OCI-LY7 (cell line): ENCODE data around the gene ALOX5. TPM values are rescaled to one million over a fixed set of nuclear protein-coding genes. Genes with fewer than 3 reads are reported as not detected.
A peak's percentile ranks its signal among the peaks of the same experiment; 100 is the strongest.

ENCODE experiments used
- BruUV-seq: library from RNA; stranded (reverse); fragments of 400-500 nt; replicated peaks from 2 replicates; lab custom pipeline; 2021; lab: Mats Ljungman, UMichigan
- CTCF ChIA-PET: fragments of 300-600 bp; sonication (Branson Sonifier 250); formaldehyde crosslinking; loops from one replicate; lab custom pipeline; 2022; ENCODE audit warnings: antibody characterized with exemption; ENCODE audit not compliant: unreplicated experiment; lab: Charles Lee
- POLR2A ChIA-PET: fragments of 300-600 bp; sonication (Branson Sonifier 250); formaldehyde crosslinking; loops from one replicate; lab custom pipeline; 2022; ENCODE audit warnings: antibody characterized with exemption; lab: Charles Lee
- DNase-seq: peaks from one replicate; pipeline ENCODE4 v3.0.0-alpha.2; 2015; ENCODE audit warnings: low spot score
- H2AFZ ChIP-seq: fragments of 200-600 bp; sonication (generic), shearing (Covaris generic); 2 replicates; pipeline ENCODE4 v1.6.1; 2014; ENCODE audit warnings: mild to moderate bottlenecking, antibody characterized with exemption, low read length, moderate library complexity
- H3K27ac ChIP-seq: fragments of 200-600 bp; sonication (generic); 2 replicates; pipeline ENCODE4 v1.5.1; 2014; ENCODE audit warnings: mixed run types, low read depth, mild to moderate bottlenecking, moderate library complexity, low read length, inconsistent platforms; ENCODE audit not compliant: poor library complexity, severe bottlenecking
- H3K36me3 ChIP-seq: fragments of 200-600 bp; sonication (generic); 2 replicates; pipeline ENCODE4 v1.6.1; 2014; ENCODE audit warnings: mild to moderate bottlenecking, antibody characterized with exemption, low read length, moderate library complexity, mixed read lengths; ENCODE audit not compliant: insufficient read depth
- H3K4me1 ChIP-seq: fragments of 200-600 bp; sonication (generic); 2 replicates; pipeline ENCODE4 v1.5.1; 2014; ENCODE audit warnings: mild to moderate bottlenecking, low read length; ENCODE audit not compliant: insufficient read depth, poor library complexity, severe bottlenecking
- H3K4me2 ChIP-seq: fragments of 200-600 bp; sonication (generic); 2 replicates; pipeline ENCODE4 v1.6.1; 2014; ENCODE audit warnings: mild to moderate bottlenecking, low read length
- H3K4me3 ChIP-seq: fragments of 200-600 bp; sonication (generic); 2 replicates; pipeline ENCODE4 v1.5.1; 2014; ENCODE audit warnings: mild to moderate bottlenecking, low read depth, low read length; ENCODE audit not compliant: poor library complexity, severe bottlenecking
- H3K79me2 ChIP-seq: fragments of 200-600 bp; sonication (generic); 2 replicates; pipeline ENCODE4 v1.6.1; 2016; ENCODE audit warnings: low read depth, mild to moderate bottlenecking, low read length, moderate library complexity, mixed read lengths; ENCODE audit not compliant: insufficient read depth
- H3K9me2 ChIP-seq: fragments of 200-600 bp; sonication (generic); 2 replicates; pipeline ENCODE4 v1.6.1; 2016; ENCODE audit warnings: mild to moderate bottlenecking, low read length, mixed read lengths; ENCODE audit not compliant: insufficient read depth
- H3K9me3 ChIP-seq: fragments of 200-600 bp; sonication (generic); 2 replicates; pipeline ENCODE4 v1.6.1; 2014; ENCODE audit warnings: mild to moderate bottlenecking, mixed run types, low read length, mixed read lengths
- H4K20me1 ChIP-seq: fragments of 200-600 bp; sonication (generic); 2 replicates; pipeline ENCODE4 v1.6.1; 2014; ENCODE audit warnings: mild to moderate bottlenecking, antibody characterized with exemption, low read length, moderate library complexity, mixed read lengths; ENCODE audit not compliant: insufficient read depth
- CTCF ChIP-seq: fragments of 200-600 bp; sonication (generic); conservative IDR thresholded peaks from 2 replicates; pipeline ENCODE4 v1.5.1; 2014; ENCODE audit warnings: mild to moderate bottlenecking, antibody characterized with exemption, low read length, moderate library complexity, mixed read lengths
- EZH2phosphoT487 ChIP-seq: fragments of 200-600 bp; sonication (generic); IDR thresholded peaks from 2 replicates; pipeline ENCODE4 v1.6.1; 2018; ENCODE audit warnings: low read depth, borderline replicate concordance, mild to moderate bottlenecking, mixed run types, antibody characterized with exemption, low read length, moderate library complexity, mixed read lengths
- intact Hi-C: fragments of 100-400 bp; cut with micrococcal nuclease; formaldehyde crosslinking; loops from one replicate; pipeline ENCODE4 v1.10.0; 2022; ENCODE audit not compliant: unreplicated experiment
- total RNA-seq, 2 experiments: library from RNA; depleted of rRNA in 1 of 2; stranded (reverse); fragments of >200 nt in 1 of 2; shearing (Covaris generic) in 1 of 2; gene quantifications; 2 replicates each; pipeline ENCODE4 v1.2.3, GENCODE V29; 2014 to 2022

ALOX5 gene
- total RNA-seq, 2 experiments from 2014 or later: 139 to 164 TPM

- Histone ChIP-seq H3K4me2 (peak overlapping the region; percentile 61), H3K4me3 (peak overlapping the region; percentile 4), H4K20me1 (peaks cover 10% of the 10 kb centered on the region; the same call in 1 of the 2 replicates), H3K9me3 (no peaks in the 10 kb centered on the region), H3K27ac (peak overlapping the region; percentile 2), H2AFZ (no peak overlapping the region), H3K36me3 (peaks cover 86% of the 10 kb centered on the region), H3K4me1 (peaks cover 34% of the 10 kb centered on the region), H3K9me2 (no peaks in the 10 kb centered on the region), H3K79me2 (0 out of 2 replicates have a peak, but pooled peaks cover 5% of the 10 kb centered on the region)
- BruUV-seq: no TSS peak
- TF ChIP-seq CTCF (no peak), EZH2phosphoT487 (no peak)
- intact Hi-C loops: no loop called here
- POLR2A ChIA-PET: interaction anchor here (1.4 to 1.5 kb wide), 2 partner anchors 11 to 40 kb away, joined by 3 to 4 read pairs; no protein-coding TSS in a partner anchor
- CTCF ChIA-PET: no interaction called here
- peak; percentile 72 for DNase-seq
These were observed 46.6 kb downstream of the ALOX5 start for GRCh38 chr10:45420453-45421192.

GRCh38 chr10:45421221-45422097 lies 47.4 kb downstream of the ALOX5 start:
- peaks cover 34% of the 10 kb centered on the region for H3K4me1 ChIP-seq
- H3K4me3 ChIP-seq: no peak overlapping the region
- no peaks in the 10 kb centered on the region for H3K9me2 ChIP-seq
- H3K4me2 ChIP-seq: no peak overlapping the region
- peaks cover 86% of the 10 kb centered on the region for H3K36me3 ChIP-seq
- POLR2A ChIA-PET: interaction anchor here (0.6 to 1.5 kb wide), 3 partner anchors 12 to 1321 kb away, joined by 3 to 4 read pairs (median 3); no protein-coding TSS in a partner anchor
- intact Hi-C loops: no loop called here
- H3K79me2 ChIP-seq: no peaks in the 10 kb centered on the region
- H3K9me3 ChIP-seq: no peaks in the 10 kb centered on the region
- H2AFZ ChIP-seq: no peak overlapping the region
- BruUV-seq: no TSS peak
- CTCF ChIA-PET: no interaction called here
- DNase-seq: no peak
- H4K20me1 ChIP-seq: peaks cover 10% of the 10 kb centered on the region; the same call in 1 of the 2 replicates
- no peak for TF ChIP-seq EZH2phosphoT487
- no peak for TF ChIP-seq CTCF
- no peak overlapping the region for H3K27ac ChIP-seq
